ENCODE data around the gene NOXA1. TPM values are rescaled to one million over a fixed set of nuclear protein-coding genes. Genes with fewer than 3 reads are reported as not detected.

Gene NOXA1
- total RNA-seq, 4 donors from 2014 or later, result 6.3 to 11.4 (median 10.1) TPM

DNA sequence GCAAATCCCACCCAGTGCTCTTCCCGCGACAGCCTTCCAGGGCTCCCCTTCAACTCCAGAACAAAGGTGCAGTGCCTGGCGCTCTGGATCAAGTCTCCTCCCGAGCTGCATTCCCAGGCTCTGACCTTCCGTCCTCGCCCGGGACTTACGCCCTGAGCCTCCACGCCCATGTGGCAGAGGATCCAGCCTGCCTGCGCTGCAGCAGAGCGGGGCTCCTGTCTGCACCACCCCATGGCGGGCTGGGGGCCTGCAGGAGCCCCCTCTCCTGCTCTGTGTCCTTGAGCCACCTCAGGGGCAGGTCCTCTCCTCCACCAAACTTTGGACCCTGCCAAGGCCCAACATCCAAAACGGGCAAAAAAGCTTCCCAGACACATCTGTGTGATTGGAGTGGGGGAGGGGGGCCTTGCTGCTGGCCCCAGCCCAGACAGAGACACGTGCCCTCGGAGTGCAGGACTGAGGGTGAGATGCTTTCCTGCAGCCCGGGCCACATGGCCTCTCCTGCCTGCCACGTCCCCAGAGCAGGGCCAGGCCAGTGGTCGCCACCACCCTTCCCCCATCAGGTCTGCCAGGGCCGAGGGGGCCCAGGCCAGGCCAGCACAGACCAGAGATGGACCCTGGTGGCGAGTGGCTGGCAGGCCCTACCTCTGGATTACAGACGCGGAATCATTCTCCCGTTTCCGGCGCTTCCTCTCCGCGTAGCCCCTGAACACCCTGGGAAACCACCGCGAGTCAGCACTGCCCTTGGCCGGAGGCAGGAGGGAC is 31.6 kb downstream of the NOXA1 start:
- DNase-seq (ENCODE audit: low spot score in 2 of 2), result no peak
- 68 to 75% methylated on average over 28 to 29 of the region's 30 CpGs for WGBS, 2 donors
- TF ChIP-seq, protein P1, sequence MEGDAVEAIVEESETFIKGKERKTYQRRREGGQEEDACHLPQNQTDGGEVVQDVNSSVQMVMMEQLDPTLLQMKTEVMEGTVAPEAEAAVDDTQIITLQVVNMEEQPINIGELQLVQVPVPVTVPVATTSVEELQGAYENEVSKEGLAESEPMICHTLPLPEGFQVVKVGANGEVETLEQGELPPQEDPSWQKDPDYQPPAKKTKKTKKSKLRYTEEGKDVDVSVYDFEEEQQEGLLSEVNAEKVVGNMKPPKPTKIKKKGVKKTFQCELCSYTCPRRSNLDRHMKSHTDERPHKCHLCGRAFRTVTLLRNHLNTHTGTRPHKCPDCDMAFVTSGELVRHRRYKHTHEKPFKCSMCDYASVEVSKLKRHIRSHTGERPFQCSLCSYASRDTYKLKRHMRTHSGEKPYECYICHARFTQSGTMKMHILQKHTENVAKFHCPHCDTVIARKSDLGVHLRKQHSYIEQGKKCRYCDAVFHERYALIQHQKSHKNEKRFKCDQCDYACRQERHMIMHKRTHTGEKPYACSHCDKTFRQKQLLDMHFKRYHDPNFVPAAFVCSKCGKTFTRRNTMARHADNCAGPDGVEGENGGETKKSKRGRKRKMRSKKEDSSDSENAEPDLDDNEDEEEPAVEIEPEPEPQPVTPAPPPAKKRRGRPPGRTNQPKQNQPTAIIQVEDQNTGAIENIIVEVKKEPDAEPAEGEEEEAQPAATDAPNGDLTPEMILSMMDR (IDR thresholded peaks at IDR 0.05), result no peak
- peak in 1 of 2 donors; percentile 11 for TF ChIP-seq EP300 (IDR thresholded peaks at IDR 0.05)

GRCh38 chr9:137455359-137455991 is 32.3 kb downstream of the NOXA1 start:
- TF ChIP-seq, protein P1 (IDR thresholded peaks at IDR 0.05), result no peak
- TF ChIP-seq EP300 (IDR thresholded peaks at IDR 0.05) (no peak), POLR2A (IDR thresholded peaks at IDR 0.05) (no peak)
- 84 to 91% methylated on average over 15 to 18 of the region's 18 CpGs for WGBS, 2 donors
- peak overlapping the region; percentile 49 to 94 (median 88) for H3K27ac ChIP-seq
- H3K36me3 ChIP-seq, result peaks cover 0 to 46% (median 4%) of the 10 kb centered on the region in 3 donors
- H3K4me1 ChIP-seq, result peaks cover 0 to 64% (median 44%) of the 10 kb centered on the region in 4 donors
- no peak for DNase-seq (ENCODE audit: low spot score in 2 of 2)
- H3K4me3 ChIP-seq, result peak overlapping the region in 1 of 4 donors; percentile 49
- H3K9me3 ChIP-seq, result no peaks in the 10 kb centered on the region
- H3K27me3 ChIP-seq, result no peaks in the 10 kb centered on the region

More for the DNA sequence above, 31.6 kb downstream of the NOXA1 start:
- Histone ChIP-seq H3K27me3 (no peaks in the 10 kb centered on the region), H3K27ac (peak overlapping the region; percentile 49 to 94 (median 88)), H3K9me3 (no peaks in the 10 kb centered on the region), H3K4me3 (peak overlapping the region; percentile 16 to 51 (median 40)), H3K36me3 (peaks cover 0 to 51% (median 4%) of the 10 kb centered on the region in 3 donors), H3K4me1 (peaks cover 0 to 60% (median 42%) of the 10 kb centered on the region in 4 donors)

GRCh38 chr9:137456061-137456863 is 33.1 kb downstream of the NOXA1 start:
- peaks cover 0 to 46% (median 4%) of the 10 kb centered on the region in 3 donors for H3K36me3 ChIP-seq
- peak overlapping the region; percentile 49 to 94 (median 88) for H3K27ac ChIP-seq
- H3K4me1 ChIP-seq, result peaks cover 0 to 67% (median 44%) of the 10 kb centered on the region in 4 donors
- H3K9me3 ChIP-seq, result no peaks in the 10 kb centered on the region
- H3K4me3 ChIP-seq, result peak overlapping the region in 1 of 4 donors; percentile 82
- DNase-seq (ENCODE audit: low spot score in 2 of 2), result no peak
- TF ChIP-seq POLR2A (IDR thresholded peaks at IDR 0.05) (peak in 1 of 2 donors; percentile 37), EP300 (IDR thresholded peaks at IDR 0.05) (peak in 1 of 2 donors; percentile 76)
- TF ChIP-seq, protein P1 (IDR thresholded peaks at IDR 0.05), result no peak
- H3K27me3 ChIP-seq, result no peaks in the 10 kb centered on the region
- 53 to 70% methylated on average over 12 of the region's 12 CpGs for WGBS, 2 donors

GRCh38 chr9:137456864-137457405 is 33.7 kb downstream of the NOXA1 start:
- Histone ChIP-seq H3K9me3 (no peaks in the 10 kb centered on the region), H3K4me3 (peak overlapping the region in 1 of 4 donors; percentile 82), H3K36me3 (peaks cover 0 to 50% (median 4%) of the 10 kb centered on the region in 3 donors), H3K27me3 (no peaks in the 10 kb centered on the region), H3K27ac (peak overlapping the region; percentile 49 to 94 (median 88)), H3K4me1 (peaks cover 0 to 73% (median 46%) of the 10 kb centered on the region in 4 donors)
- TF ChIP-seq POLR2A (IDR thresholded peaks at IDR 0.05) (no peak), EP300 (IDR thresholded peaks at IDR 0.05) (no peak)
- TF ChIP-seq, protein P1 (IDR thresholded peaks at IDR 0.05), result no peak
- DNase-seq (ENCODE audit: low spot score in 2 of 2), result no peak
- WGBS, 2 donors, result 88 to 96% methylated on average over 6 to 7 of the region's 10 CpGs
